MCF 10A (cell line): ENCODE measurements around the gene NOC2L. TPM values are rescaled to one million over a fixed set of nuclear protein-coding genes. Genes with fewer than 3 reads are reported as not detected.

Source experiments
- BruUV-seq: library from RNA; stranded (reverse); fragments of 400-500 nt; replicated peaks from 2 replicates; lab custom pipeline; 2021; lab: Mats Ljungman, UMichigan
- CTCF ChIA-PET: fragments of 300-600 bp; sonication (Branson Sonifier 250); formaldehyde crosslinking; extraction: SDS; loops from one replicate; lab custom pipeline; 2021; ENCODE audit warnings: antibody characterized with exemption, inconsistent platforms; lab: Yijun Ruan, JAX
- POLR2A ChIA-PET: fragments of 300-600, 350-650 bp; sonication (Branson Sonifier 250); formaldehyde crosslinking; extraction: SDS; loops from one replicate; lab custom pipeline; 2020; ENCODE audit warnings: antibody characterized with exemption, inconsistent platforms; lab: Yijun Ruan, JAX
- DNase-seq: peaks from one replicate; pipeline ENCODE4 v3.0.0-alpha.2; 2018; ENCODE audit not compliant: unreplicated experiment
- H3K27ac Mint-ChIP-seq: one replicate; pipeline ENCODE4 v1.8.0; 2022; ENCODE audit warnings: mild to moderate bottlenecking, low read depth, mixed read lengths; ENCODE audit not compliant: unreplicated experiment
- H3K27me3 Mint-ChIP-seq: one replicate; pipeline ENCODE4 v1.8.0; 2022; ENCODE audit warnings: mixed read lengths; ENCODE audit not compliant: insufficient read depth, unreplicated experiment
- H3K36me3 Mint-ChIP-seq: one replicate; pipeline ENCODE4 v1.8.0; 2022; ENCODE audit warnings: mild to moderate bottlenecking, moderate library complexity, mixed read lengths; ENCODE audit not compliant: insufficient read depth, unreplicated experiment
- H3K4me1 Mint-ChIP-seq: one replicate; pipeline ENCODE4 v1.8.0; 2022; ENCODE audit warnings: mixed read lengths; ENCODE audit not compliant: insufficient read depth, unreplicated experiment
- H3K4me3 Mint-ChIP-seq: one replicate; pipeline ENCODE4 v1.8.0; 2022; ENCODE audit warnings: mild to moderate bottlenecking, moderate library complexity, mixed read lengths; ENCODE audit not compliant: unreplicated experiment
- H3K9me3 Mint-ChIP-seq: one replicate; pipeline ENCODE4 v1.8.0; 2022; ENCODE audit warnings: mixed read lengths; ENCODE audit not compliant: unreplicated experiment
- intact Hi-C: fragments of 100-400 bp; cut with micrococcal nuclease; formaldehyde crosslinking; loops from 2 replicates; pipeline ENCODE4 v1.14.1; 2022
- total RNA-seq: library from RNA; stranded (reverse); gene quantifications from 2 replicates; pipeline ENCODE4 v1.2.3, GENCODE V29; 2022
- TF ChIP-seq, protein P1 (sequence below): fragments of 200-600 bp; IDR thresholded peaks from one replicate; pipeline ENCODE4 v1.8.0; 2022; ENCODE audit warnings: antibody characterized with exemption, mild to moderate bottlenecking; ENCODE audit not compliant: unreplicated experiment

Gene NOC2L
- total RNA-seq, 1 experiment from 2014 or later: 136 TPM

DNA sequence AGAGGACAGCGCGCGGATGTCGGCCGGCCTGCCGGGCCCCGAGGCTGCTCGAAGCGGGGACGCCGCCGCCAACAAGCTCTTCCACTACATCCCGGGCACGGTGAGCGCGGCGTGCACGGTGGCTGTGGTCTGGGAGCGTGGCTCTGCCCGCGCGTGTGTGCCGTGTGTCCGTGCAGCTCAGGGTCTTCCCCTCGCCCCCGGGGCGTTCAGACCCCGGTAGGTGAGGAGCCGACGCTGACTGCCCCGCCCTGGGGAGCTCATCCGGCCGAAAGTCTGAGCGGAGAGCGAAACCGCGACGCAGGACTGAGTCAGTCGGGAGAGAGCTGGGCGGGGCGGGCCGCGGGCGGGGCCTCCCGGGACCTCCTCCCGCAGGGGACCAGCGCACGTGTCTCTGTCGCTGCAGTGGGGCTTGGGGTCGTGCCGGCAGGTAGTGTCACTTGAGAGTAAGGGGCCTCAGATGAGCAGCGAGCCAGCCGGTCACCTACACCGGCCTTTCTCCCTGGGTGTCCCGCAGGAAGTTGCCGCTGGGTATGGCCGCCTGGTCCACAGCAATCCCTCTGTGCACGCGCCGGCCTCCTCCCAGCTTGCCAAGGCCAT is 7.7 kb upstream of the NOC2L start:
- ChIA-PET CTCF (interaction anchor here (0.6 to 1.9 kb wide), 5 partner anchors 9 to 97 kb away, joined by 4 to 7 read pairs (median 5); no protein-coding TSS in a partner anchor), POLR2A (interaction anchor here (0.5 to 1.8 kb wide), 11 partner anchors 8 to 62 kb away, joined by 3 to 11 read pairs (median 5); partner anchors contain the start of gene NOC2L)
- BruUV-seq: no TSS peak
- TF ChIP-seq, protein P1, sequence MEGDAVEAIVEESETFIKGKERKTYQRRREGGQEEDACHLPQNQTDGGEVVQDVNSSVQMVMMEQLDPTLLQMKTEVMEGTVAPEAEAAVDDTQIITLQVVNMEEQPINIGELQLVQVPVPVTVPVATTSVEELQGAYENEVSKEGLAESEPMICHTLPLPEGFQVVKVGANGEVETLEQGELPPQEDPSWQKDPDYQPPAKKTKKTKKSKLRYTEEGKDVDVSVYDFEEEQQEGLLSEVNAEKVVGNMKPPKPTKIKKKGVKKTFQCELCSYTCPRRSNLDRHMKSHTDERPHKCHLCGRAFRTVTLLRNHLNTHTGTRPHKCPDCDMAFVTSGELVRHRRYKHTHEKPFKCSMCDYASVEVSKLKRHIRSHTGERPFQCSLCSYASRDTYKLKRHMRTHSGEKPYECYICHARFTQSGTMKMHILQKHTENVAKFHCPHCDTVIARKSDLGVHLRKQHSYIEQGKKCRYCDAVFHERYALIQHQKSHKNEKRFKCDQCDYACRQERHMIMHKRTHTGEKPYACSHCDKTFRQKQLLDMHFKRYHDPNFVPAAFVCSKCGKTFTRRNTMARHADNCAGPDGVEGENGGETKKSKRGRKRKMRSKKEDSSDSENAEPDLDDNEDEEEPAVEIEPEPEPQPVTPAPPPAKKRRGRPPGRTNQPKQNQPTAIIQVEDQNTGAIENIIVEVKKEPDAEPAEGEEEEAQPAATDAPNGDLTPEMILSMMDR: no peak
- Mint-ChIP-seq H3K27me3 (no peaks in the 10 kb centered on the region), H3K4me1 (peaks cover 4% of the 10 kb centered on the region), H3K27ac (peak overlapping the region; percentile 77), H3K4me3 (peak overlapping the region; percentile 75), H3K36me3 (peaks cover 11% of the 10 kb centered on the region), H3K9me3 (no peaks in the 10 kb centered on the region)
- DNase-seq: peak; percentile 85
- intact Hi-C loops: no loop called here

DNA sequence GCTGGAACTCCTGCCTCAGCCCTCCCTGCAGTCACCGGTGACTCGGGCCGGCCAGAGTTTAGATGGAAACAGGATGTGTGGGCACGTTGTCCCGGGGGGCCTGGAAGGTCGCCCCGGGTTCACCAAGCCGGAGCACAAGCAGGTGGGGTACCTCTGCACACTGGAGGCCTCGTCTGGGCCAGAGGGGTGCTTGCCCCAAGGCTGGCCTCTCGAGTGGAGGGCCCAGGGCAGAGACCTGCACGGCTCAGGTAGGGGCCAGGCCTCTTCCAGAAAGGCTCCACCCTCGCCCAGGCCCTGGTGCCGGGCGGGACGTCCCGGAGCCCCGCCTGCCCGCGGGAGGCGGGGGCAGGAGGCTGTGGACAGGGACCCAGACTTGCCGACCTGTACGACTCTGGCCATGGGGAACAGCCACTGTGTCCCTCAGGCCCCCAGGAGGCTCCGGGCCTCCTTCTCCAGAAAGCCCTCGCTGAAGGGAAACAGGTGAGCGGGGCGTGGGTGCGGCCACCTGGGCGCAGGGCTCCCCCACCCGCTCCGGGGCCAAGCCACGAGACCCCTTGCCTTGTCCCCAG is 7.2 kb upstream of the NOC2L start, which contains the start of gene PLEKHN1:
TSS of gene PLEKHN1 (plus strand) at position 348 of the 569 bp plus-strand sequence. CDS start at position 398, 50 bp downstream.
- ChIA-PET POLR2A (interaction anchor here (0.5 to 1.8 kb wide), 8 partner anchors 10 to 61 kb away, joined by 3 to 11 read pairs (median 6); no protein-coding TSS in a partner anchor), CTCF (interaction anchor here (0.6 to 1.9 kb wide), 3 partner anchors 10 to 61 kb away, joined by 5 to 7 read pairs (median 6); no protein-coding TSS in a partner anchor)
- TF ChIP-seq, protein P1: no peak
- intact Hi-C loops: no loop called here
- Mint-ChIP-seq H3K27me3 (no peaks in the 10 kb centered on the region), H3K27ac (peak within 1 kb of the TSS; percentile 77), H3K9me3 (no peaks in the 10 kb centered on the region), H3K4me1 (peaks cover 4% of the 10 kb centered on the region), H3K4me3 (peak within 1 kb of the TSS; percentile 75), H3K36me3 (peaks cover 11% of the 10 kb centered on the region)
- TSS peak; percentile 82 for BruUV-seq
- DNase-seq: peak; percentile 79

DNA sequence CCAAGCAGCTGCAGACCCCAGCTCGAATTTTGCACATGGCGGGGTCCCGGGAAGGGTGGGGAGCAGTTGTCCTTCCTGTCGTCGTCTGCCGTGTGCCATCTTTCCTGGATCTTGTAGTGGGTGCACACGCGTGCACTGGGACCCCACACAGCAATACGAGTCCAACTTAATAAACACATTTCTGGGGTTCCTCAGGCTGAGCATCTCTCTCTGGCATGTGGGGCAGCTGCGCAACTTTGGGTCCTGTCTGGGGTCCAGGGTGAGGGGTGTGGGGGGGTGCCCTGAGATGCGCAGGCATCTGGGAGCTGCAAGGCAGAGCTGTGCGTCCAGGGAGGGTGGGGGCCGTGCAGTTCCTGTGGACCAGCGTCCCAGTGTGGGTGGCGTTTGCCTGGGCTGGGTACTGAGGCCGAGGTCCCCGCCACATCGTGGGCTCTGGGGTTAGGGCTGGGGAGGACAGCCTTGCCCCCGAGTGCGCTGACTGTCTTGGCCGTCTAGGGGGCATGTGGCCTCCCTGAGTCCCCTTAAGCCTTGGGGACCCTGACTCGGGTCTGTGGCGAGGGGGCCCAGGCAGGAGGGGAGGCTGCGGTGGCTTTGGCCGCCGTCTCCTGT is 6.6 kb upstream of the NOC2L start:
- intact Hi-C loops: no loop called here
- Mint-ChIP-seq H3K27ac (no peak overlapping the region), H3K36me3 (peaks cover 11% of the 10 kb centered on the region), H3K27me3 (no peaks in the 10 kb centered on the region), H3K4me3 (peak overlapping the region; percentile 75), H3K4me1 (peaks cover 4% of the 10 kb centered on the region), H3K9me3 (no peaks in the 10 kb centered on the region)
- ChIA-PET CTCF (interaction anchor here (0.6 to 1.4 kb wide), 2 partner anchors 10 to 17 kb away, joined by 3 to 7 read pairs; no protein-coding TSS in a partner anchor), POLR2A (interaction anchor here (1.8 kb wide), 1 partner anchor 10 kb away, joined by 7 read pairs; no protein-coding TSS in a partner anchor)
- no TSS peak for BruUV-seq
- TF ChIP-seq, protein P1: no peak
- DNase-seq: no peak
